Central memory CD4-positive, alpha-beta T cell (primary cell): ENCODE measurements around the gene PNRC2.
"Not testable (repeated sequence)": the region's sequence is repeated elsewhere in the genome, so short reads cannot be mapped to it uniquely, and the experiment has no call there.

ENCODE experiments used
- DNase-seq: peaks from one replicate; pipeline ENCODE4 v3.0.0; 2022

Gene PNRC2

GRCh38 chr1:23996700-23997229, 37.1 kb downstream of the PNRC2 start:
- DNase-seq = no peak

GRCh38 chr1:23997812-23998211, 38.2 kb downstream of the PNRC2 start:
- DNase-seq = no peak

DNA sequence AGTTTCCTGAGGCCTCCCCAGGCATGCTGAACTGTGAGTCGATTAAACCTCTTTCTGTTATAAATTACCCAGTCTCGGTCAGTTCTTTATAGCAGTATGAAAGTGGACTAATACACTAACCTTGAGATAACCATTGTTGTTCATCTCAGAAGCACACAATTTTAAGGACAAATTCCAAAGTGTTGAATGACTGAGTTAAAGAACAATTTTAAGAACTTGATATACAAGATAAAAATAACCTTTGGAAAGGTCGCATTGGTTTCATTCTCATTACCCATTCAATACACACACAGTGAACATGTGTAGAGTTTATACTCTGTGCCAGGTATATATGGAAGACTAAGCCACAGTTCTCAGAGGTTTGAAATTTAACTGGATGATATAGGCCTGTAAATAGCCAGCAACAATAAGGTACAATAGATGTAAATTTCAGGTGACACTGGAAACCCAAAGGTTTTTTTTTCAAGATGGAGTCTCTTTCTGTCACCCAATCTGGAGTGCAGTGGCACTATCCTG, 39.6 kb downstream of the PNRC2 start:
- DNase-seq = no peak

GRCh38 chr1:24002695-24003094, 43.1 kb downstream of the PNRC2 start:
- no peak for DNase-seq

DNA sequence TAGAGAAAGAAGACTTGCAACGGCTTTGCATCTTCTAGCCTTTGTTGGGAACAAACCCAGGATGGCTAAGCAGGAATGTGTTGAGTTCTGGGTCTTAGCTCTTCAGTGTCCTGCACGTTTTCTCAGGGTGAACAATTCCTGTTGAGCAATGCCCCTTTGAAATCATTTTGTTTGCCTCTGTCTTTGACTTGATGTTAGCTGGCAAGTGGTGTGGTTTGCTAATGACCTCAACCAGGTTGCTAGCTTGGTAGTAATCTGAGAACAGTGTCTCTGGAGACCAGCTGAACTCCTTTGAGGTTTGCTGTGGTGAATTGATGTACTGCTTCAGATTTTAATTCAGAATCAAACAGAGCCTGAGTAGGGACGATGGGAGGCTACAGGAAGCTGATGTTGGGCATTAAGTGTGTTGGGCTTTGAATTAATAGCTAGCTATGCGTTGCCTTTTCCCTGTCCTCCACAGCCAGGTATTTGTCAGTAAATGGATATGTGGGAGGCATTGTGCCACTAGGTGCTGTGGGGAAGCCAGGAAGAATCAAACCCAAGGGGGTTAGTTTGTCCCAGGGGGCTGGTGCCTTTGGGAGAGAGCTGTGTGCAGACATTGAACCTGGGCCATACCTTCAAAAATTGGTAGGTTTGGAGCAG, 43.8 kb downstream of the PNRC2 start:
- no peak for DNase-seq

- DNase-seq = no peak
These were observed 44.5 kb downstream of the PNRC2 start for GRCh38 chr1:24004132-24004531.

- no peak for DNase-seq
These were observed 45.5 kb downstream of the PNRC2 start for GRCh38 chr1:24005163-24005562.

DNA sequence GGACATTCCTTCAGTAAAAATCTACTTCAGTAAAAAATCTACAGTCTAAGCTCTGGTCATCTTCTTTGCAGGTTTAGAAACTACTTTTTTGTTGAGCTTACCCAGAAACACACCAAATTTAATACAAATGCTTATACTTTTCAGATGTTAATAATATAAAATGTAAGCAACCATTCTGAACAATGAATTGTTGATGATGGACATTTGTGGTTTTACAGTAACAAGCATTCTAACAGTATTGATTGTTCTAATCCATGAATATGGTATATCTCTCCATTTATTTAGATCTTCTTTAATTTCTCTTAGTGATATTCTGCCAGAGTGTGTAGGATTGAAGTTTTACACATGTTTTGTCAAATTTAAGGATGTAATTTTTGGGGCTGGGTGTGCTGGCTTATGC, 47.5 kb downstream of the PNRC2 start:
- DNase-seq = no peak

DNA sequence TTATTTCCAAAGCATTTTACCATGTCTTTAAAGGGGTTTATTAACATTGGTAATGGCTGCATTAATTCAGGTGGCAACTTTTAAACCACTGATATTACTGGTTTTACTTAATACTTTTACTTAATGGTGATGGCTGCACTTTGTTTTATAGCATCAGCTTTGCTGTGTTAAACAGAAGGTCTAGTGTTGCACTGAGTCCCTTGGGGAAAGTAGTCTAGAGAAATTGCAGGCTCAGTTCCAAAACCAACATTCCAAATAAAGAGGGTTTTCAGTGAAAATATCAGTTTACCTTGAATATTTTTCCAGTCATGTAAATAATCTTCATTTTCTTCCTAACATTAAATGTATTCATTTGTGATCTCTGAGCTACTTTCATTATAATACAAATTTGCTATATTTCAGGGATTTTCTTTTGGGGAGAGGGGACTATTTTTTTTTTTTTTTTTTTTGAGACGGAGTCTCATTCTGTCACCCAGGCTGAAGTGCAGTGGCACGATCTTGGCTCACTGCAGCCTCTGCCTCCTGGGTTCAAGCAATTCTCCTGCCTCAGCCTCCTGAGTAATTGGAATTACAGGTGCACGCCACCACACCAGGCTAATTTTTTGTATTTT, 49.1 kb downstream of the PNRC2 start:
- DNase-seq = not testable (repeated sequence)

GRCh38 chr1:24009406-24009805, 49.8 kb downstream of the PNRC2 start:
- DNase-seq = no peak

DNA sequence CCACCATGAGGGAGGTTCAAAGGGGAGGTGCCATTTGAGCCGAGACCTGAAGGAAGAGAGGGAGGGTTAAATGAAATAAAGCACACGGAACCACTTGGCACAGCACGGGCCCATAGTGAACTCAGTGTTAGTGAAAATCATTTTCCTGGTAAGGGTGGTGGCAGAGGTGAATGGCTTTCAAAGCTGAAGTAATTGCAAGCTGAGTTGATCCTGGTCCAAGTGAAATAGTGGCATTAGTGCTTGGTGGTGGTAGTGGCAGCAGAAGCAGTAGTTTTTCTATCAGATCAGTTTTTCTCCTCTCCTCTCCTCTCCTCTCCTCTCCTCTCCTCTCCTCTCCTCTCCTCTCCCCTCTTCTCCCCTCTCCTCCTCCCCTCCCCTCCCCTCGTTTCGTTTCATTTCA, 51.0 kb downstream of the PNRC2 start:
- DNase-seq = no peak

DNA sequence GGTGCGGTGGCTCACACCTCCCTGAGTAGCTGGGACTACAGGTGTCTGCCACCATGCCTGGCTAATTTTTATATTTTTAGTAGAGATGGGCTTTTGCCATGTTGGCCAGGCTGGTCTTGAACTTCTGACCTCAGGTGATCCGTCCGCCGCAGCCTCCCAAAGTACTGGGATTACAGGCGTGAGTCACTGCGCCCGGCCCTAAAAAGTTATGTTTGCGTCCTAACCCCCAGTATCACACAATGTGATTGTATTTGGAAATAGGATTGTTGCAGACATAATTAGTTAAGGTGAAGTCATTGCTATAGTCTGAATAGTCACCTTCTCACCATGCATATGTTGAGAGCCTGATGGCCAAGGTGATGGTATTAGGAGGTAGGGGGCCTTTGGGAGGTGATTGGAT, 53.2 kb downstream of the PNRC2 start:
- DNase-seq = not testable (repeated sequence)
